ENCODE data around the gene FKBP14. TPM values are rescaled to one million over a fixed set of nuclear protein-coding genes. Genes with fewer than 3 reads are reported as not detected.
"Not testable (repeated sequence)": the region's sequence is repeated elsewhere in the genome, so short reads cannot be mapped to it uniquely, and the experiment has no call there.

FKBP14 gene
- 41.0 and 73.1 TPM in 2 replicates for total RNA-seq (2014; rRNA removed; shearing (Covaris generic))

GRCh38 chr7:30026229-30027064 is at the start of gene FKBP14:
Gene FKBP14 (minus strand): TSS chr7:30026702. CDS start chr7:30026508, 194 bp downstream.
- peak; percentile 100 for DNase-seq (ENCODE audit: low spot score)

GRCh38 chr7:30074422-30075030 is 48.0 kb upstream of the FKBP14 start:
- DNase-seq (ENCODE audit: low spot score) = peak; percentile 71

DNA sequence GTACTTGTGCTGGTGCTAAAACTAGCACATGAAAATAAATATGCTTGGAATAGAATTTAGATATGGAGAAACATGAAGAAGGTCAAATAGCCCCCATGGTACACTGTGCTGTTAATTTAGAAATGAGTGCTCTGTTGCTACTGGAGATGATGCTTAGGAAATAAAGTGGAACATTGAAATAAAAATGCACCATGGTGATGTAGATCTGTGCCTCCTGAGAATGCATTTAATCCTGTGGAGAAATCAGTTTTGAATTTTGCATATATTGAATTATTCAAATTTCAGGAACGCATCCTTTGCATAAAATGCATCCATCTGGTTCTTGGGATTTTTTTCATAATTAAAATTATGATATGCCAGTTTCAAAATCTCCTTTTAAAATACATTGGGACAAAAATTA is 46.2 kb upstream of the FKBP14 start:
- DNase-seq (ENCODE audit: low spot score) = no peak

DNA sequence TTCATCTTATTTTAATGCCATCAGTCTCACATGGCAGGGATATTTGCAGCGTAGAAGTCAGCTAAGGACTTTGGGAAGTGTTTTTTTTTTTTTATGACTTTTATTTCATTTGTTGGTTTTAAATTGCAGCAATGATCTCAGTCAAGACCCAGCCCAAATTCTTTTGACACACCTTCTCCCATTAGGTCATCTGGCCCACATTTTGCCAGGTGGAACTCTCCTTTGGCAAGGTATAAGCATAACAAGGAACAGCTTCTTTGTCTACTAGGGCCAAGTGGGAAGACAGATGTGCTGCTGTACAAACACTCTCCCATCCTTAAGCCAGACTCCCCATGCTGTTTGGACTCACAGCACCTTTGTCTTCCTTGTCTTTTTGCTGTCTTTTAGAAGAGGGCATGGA is 43.5 kb upstream of the FKBP14 start:
- DNase-seq (ENCODE audit: low spot score) = no peak

DNA sequence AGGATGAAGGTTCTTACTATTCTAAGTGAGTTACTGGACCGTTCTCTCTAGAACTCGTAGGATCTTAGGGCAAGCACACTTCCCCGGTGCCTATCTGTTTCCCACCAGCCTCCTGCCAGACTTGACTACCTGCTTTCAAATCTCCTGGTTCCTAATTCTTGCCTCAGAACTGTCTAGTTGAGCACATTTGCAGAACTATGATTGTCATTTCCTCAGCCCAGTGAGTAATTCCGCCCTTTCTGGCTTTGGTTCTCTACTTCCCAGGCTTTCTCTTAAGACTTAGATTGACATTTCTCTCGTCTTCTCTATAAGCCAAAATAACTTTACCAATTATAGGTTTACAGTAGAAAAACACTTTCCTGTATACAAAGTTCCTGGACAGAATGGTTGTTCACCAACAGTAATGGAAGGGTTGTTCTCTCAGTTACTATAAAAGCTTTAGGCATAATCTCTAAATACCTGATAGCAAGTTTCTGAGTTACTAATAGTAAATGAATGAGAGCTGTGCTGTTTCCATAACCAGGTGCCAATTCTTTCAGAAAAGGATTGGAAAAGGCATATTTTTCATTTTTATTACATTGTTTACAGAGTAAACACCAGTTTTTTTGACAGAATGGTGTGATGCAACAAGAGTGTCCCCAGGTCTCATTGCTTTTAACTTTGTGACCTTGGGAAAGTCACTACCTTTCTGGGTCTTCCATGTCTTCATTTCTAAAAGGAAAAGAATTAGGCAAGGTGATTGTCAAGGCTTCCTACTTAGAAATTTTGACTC is 42.8 kb upstream of the FKBP14 start:
- DNase-seq (ENCODE audit: low spot score) = no peak

DNA sequence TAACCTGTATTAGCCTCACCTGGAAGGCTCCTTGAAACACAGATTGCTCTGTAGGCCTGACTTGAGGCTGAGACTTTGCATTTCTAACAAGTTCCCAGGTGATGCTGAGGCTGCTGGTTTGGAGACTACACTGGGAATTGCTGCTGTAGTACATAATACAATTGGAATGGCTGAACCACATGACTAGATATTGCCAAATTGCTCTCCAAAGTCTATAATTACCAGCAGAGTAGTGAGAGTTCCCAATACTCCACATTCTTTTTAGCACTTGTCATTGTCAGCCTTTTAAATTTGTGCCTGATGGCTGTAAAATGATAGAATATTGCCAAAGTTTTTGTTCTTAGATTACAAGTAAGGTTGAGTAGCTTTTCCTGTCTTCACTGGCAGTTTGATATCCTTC is 41.6 kb upstream of the FKBP14 start:
- no peak for DNase-seq (ENCODE audit: low spot score)

GRCh38 chr7:30066687-30067086 is 40.2 kb upstream of the FKBP14 start:
- DNase-seq (ENCODE audit: low spot score) = no peak

GRCh38 chr7:30065746-30066145 is 39.2 kb upstream of the FKBP14 start:
- no peak for DNase-seq (ENCODE audit: low spot score)

DNA sequence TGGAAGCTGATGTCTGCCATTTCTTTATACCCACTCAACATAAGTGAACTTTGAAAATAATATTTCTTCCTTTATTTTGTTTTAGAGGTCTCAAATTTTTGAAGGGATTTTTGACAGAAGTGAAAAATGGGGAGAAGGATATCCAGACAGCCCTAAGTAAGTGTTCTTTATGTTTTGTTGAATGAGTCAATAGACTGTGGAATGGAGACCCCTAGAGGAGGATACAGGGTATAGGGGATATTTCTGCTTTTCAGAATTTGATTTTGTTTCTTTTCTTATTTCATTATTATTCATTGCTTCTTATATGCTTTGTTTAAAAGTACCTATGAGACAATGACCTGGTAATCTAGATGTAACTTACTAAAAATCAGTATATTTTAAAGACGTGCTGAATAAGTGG is 36.1 kb upstream of the FKBP14 start:
- DNase-seq (ENCODE audit: low spot score) = peak; percentile 49

GRCh38 chr7:30061786-30062185 is 35.3 kb upstream of the FKBP14 start:
- DNase-seq (ENCODE audit: low spot score) = not testable (repeated sequence)

DNA sequence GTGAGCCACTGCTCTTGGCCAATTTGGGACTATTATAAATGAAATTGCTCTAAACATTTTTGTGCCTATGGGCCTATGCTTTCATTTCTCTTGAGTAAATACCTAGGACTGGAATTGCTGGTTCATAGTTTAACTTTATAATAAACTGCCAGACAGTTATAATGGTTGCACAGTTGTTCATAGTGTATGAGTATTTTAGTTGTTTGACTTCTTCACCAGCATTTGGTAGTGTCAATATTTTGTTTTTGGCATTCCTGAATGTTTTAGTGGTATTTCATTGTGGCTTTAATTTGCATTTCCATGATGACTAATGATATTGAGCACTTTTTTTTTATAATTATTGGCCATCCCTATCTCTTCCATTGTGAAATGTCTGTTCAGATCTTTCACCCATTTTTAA is 31.2 kb upstream of the FKBP14 start:
- no peak for DNase-seq (ENCODE audit: low spot score)

DNA sequence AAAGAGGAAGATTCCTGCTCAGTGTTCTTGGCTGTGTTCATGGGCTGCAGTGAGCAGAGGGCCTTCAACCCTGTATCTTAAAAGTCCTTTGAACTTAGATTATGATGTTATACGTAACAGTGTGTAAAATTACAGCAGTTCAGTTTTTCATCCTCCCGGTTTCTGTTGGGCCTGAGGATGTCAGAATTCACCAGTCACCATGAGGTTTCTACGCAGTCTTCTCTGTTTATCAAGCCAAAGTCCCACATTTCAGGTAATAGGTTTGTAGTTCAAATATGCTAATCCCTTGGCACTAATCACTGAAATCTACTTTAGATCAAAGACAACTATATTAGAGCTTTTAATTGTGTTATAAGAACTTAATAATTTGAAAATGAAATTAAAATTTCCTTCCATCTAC is 26.6 kb upstream of the FKBP14 start:
- DNase-seq (ENCODE audit: low spot score) = no peak

DNA sequence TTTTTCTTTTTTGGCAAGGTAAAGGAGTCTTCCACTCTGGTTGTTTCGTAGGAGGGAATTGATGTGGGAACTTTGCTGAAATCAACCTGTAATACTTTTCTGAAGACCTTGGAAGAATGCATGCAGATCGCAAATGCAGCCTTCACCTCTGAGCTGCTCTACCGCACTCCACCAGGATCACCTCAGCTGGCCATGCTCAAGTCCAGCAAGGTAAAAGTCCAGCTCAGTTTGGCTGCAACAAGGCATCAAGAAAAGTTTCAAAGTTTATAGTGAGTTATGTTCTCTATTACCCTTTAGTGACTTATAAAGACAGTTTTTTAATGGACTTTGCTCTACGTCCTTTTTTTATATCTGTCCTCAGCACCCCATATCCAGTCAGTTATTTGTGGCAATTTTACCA is 22.7 kb upstream of the FKBP14 start:
- DNase-seq (ENCODE audit: low spot score) = no peak

- DNase-seq (ENCODE audit: low spot score) = no peak
These were observed 22.1 kb upstream of the FKBP14 start for GRCh38 chr7:30048582-30048981.

DNA sequence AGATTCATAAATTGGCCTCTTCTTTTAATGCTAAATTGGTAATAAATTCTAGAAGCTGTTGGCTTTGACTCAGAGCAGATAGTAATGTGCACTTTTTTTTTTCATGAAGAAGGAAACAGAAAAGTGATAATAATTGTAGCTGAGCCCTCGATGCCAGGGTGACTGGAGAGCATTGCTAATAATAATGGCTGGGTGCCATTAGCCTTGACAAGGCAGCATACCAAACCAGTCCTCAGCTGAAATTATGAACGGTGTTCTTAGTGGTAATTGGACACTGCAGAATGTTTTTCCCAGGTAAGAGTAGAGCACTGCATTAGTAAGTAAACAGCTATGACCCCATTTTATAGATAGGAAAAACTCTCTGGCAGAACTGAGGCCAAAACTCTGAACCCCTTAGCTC is 20.6 kb upstream of the FKBP14 start:
- DNase-seq (ENCODE audit: low spot score) = no peak

DNA sequence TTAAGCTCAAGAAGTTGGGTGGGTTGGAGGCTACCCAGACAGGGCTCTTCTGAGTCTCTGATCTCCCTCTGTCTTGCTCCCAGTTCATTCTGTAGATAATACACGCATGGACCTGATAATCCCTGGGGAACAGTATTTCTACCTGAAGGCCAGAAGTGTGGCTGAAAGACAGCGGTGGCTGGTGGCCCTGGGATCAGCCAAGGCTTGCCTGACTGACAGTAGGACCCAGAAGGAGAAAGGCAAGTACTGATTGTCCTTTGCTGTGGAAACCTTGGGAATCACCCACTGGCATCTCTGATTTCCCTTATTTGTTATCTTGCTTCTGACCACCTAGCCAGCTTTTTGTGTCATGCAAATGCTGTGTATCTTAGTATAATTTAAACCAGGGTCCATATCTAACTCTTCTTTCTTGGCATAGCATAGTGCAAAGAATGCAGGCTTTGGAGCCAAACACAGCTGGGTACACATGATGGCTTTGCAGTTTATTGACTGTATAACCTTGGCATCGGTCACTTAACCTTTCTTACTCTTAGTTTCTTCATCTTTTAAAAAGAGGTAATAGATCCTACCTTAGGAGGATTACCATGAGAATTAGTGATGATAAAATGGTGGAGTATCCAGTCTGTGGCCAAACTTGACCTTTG is 19.7 kb upstream of the FKBP14 start:
- no peak for DNase-seq (ENCODE audit: low spot score)

DNA sequence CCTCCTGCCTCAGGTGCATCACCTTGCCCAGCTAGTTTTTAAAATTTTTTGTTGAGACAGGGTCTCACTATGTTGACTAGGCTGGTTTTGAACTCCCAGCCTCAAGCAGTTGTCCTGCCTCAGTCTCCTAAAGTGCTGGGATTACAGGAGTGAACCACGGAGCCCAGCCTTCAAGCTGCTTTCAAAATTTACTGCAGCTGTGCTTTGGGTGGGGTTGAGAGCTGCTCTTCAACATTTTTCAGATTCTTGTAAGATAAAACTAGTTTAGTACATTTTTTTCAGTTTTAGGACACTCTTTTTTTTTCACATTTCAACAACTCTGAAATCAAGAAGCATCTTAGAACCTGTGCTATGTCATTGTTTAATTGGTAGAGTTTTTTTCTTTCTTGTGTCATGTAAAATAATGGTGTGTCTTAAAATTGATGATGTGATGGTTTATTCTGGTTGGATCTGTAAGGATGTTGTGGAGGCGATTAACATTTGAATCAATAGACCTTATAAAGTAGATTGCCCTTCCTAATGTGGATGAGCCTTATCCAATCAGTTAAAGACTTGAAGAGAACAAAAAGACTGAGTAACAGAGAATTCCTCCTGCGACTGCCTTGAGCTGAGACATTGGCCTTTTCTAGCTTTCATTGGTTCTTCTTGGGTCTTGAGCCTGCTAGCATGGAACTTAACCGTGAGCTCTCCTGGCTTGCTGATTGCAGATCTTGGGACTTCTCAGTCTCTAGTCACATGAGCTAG is 15.2 kb upstream of the FKBP14 start:
- DNase-seq (ENCODE audit: low spot score) = no peak

- DNase-seq (ENCODE audit: low spot score) = no peak
These were observed 14.4 kb upstream of the FKBP14 start for GRCh38 chr7:30040938-30041337.

GRCh38 chr7:30038196-30038980 is 11.9 kb upstream of the FKBP14 start:
- DNase-seq (ENCODE audit: low spot score) = no peak

DNA sequence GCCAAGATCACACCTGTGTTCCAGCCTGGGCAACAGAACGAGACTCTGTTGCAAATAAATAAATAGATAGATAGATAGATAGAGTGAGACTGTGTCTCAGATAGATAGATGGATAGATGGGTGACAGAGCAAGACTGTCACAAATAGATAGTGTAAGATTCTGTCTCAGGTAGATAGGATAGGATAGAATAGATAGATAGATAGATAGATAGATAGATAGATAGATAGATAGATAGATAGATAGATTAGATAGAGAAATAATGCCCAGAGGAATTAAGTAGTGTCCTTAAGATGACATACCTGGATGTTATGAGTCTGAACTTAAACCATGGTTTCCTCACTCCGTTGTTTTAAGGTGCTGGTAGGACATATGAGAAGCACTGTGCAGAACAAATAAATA is 9.7 kb upstream of the FKBP14 start:
- no peak for DNase-seq (ENCODE audit: low spot score)

- DNase-seq (ENCODE audit: low spot score) = no peak
These were observed 8.0 kb upstream of the FKBP14 start for GRCh38 chr7:30034501-30034900.

Measured in H4 (cell line).